AG20443 (cell line): ENCODE measurements around the gene AUNIP.

Experiments used
- DNase-seq: peaks from one replicate; pipeline ENCODE4 v3.0.0; 2012; ENCODE audit warnings: low spot score, mixed read lengths

The AUNIP gene

GRCh38 chr1:25858906-25859789 lies at the start of gene AUNIP:
TSS of gene AUNIP (minus strand) at chr1:25859457. CDS start at chr1:25859357, 100 bp downstream.
- DNase-seq = peak; percentile 100

- DNase-seq = no peak
Observed at GRCh38 chr1:25909040-25909439, 49.8 kb upstream of the AUNIP start.

- no peak for DNase-seq
Observed at GRCh38 chr1:25908161-25908560, 48.9 kb upstream of the AUNIP start.

- DNase-seq = no peak
Observed at GRCh38 chr1:25907601-25908000, 48.3 kb upstream of the AUNIP start.

- DNase-seq = no peak
Observed at GRCh38 chr1:25906644-25907300, 47.5 kb upstream of the AUNIP start.

- DNase-seq = peak; percentile 94
Observed at GRCh38 chr1:25905680-25906643, 46.7 kb upstream of the AUNIP start, which contains the start of gene STMN1. TSS of gene STMN1 (minus strand) at chr1:25906419. CDS start at chr1:25904676, 1,743 bp downstream.

- peak; percentile 98 for DNase-seq
Observed at GRCh38 chr1:25904943-25905679, 45.9 kb upstream of the AUNIP start.

- no peak for DNase-seq
Observed at GRCh38 chr1:25903986-25904385, 44.7 kb upstream of the AUNIP start.

- DNase-seq = no peak
Observed at GRCh38 chr1:25902462-25902861, 43.2 kb upstream of the AUNIP start.

GRCh38 chr1:25900219-25900618 lies 41.0 kb upstream of the AUNIP start:
- DNase-seq = no peak

- no peak for DNase-seq
Observed at GRCh38 chr1:25899792-25900191, 40.5 kb upstream of the AUNIP start.

GRCh38 chr1:25898223-25899015 lies 39.2 kb upstream of the AUNIP start:
- no peak for DNase-seq

GRCh38 chr1:25897754-25898153 lies 38.5 kb upstream of the AUNIP start:
- no peak for DNase-seq

- DNase-seq = no peak
Observed at GRCh38 chr1:25896266-25896665, 37.0 kb upstream of the AUNIP start.

- peak; percentile 97 for DNase-seq
Observed at GRCh38 chr1:25895365-25895990, 36.2 kb upstream of the AUNIP start.

GRCh38 chr1:25893116-25893515 lies 33.9 kb upstream of the AUNIP start:
- no peak for DNase-seq

GRCh38 chr1:25891606-25892005 lies 32.3 kb upstream of the AUNIP start:
- no peak for DNase-seq

- no peak for DNase-seq
Observed at GRCh38 chr1:25890239-25891034, 31.2 kb upstream of the AUNIP start.

- no peak for DNase-seq
Observed at GRCh38 chr1:25889470-25889869, 30.2 kb upstream of the AUNIP start.
